SK-N-SH (cell line): Measurements from ENCODE around the gene STARD13.

Source experiments
- CTCF ChIP-seq: fragments of 200-600 bp; sonication (generic); IDR thresholded peaks from 2 replicates; pipeline ENCODE4 v1.6.1; 2017; ENCODE audit warnings: antibody characterized with exemption, mild to moderate bottlenecking, moderate library complexity
- TEAD4 ChIP-seq: IDR thresholded peaks from 2 replicates; pipeline ENCODE4 v1.4.0; 2012; ENCODE audit warnings: mild to moderate bottlenecking, borderline replicate concordance; ENCODE audit not compliant: insufficient read depth

GRCh38 chr13:33235078-33235477 lies 50.5 kb downstream of the STARD13 start:
- TF ChIP-seq CTCF (no peak), TEAD4 (peak; percentile 86)
